ENCODE data around the gene SH2B3.
"Not testable (repeated sequence)": the region's sequence is repeated elsewhere in the genome, so short reads cannot be mapped to it uniquely, and the experiment has no call there.

SH2B3 gene

GRCh38 chr12:111467092-111467856 is 61.6 kb downstream of the SH2B3 start:
- FAIRE-seq: no peak

- FAIRE-seq: no peak
Measured at GRCh38 chr12:111467857-111468241, 62.1 kb downstream of the SH2B3 start.

GRCh38 chr12:111469401-111469800 is 63.7 kb downstream of the SH2B3 start:
- FAIRE-seq: no peak

GRCh38 chr12:111471236-111471635 is 65.5 kb downstream of the SH2B3 start:
- FAIRE-seq: no peak

- FAIRE-seq: no peak
Measured at GRCh38 chr12:111482462-111482861, 76.7 kb downstream of the SH2B3 start.

- FAIRE-seq: no peak
Measured at GRCh38 chr12:111488271-111488670, 82.5 kb downstream of the SH2B3 start.

GRCh38 chr12:111488798-111489197 is 83.1 kb downstream of the SH2B3 start:
- no peak for FAIRE-seq

- not testable (repeated sequence) for FAIRE-seq
Measured at GRCh38 chr12:111492979-111493378, 87.3 kb downstream of the SH2B3 start.

GRCh38 chr12:111494676-111495075 is 89.0 kb downstream of the SH2B3 start:
- no peak for FAIRE-seq

All from endometrium (tissue), 2 donors.